H9 (cell line): ENCODE data around the gene C10orf120. TPM values are rescaled to one million over a fixed set of nuclear protein-coding genes. Genes with fewer than 3 reads are reported as not detected.

ENCODE experiments used
- DNase-seq: peaks from one replicate; pipeline ENCODE4 v3.0.0-alpha.2; 2017
- H2AFZ ChIP-seq: one replicate; pipeline ENCODE4 v1.6.1; 2013; ENCODE audit warnings: mild to moderate bottlenecking, low read length, control low read depth, moderate library complexity
- H2AK5ac ChIP-seq: 2 replicates; pipeline ENCODE4 v1.6.1; 2013; ENCODE audit warnings: low read length, control low read depth, mixed read lengths; ENCODE audit not compliant: insufficient read length
- H2BK120ac ChIP-seq: one replicate; pipeline ENCODE4 v1.6.1; 2013; ENCODE audit warnings: low read depth, mild to moderate bottlenecking, low read length, control low read depth, inconsistent platforms; ENCODE audit not compliant: poor library complexity, severe bottlenecking
- H2BK12ac ChIP-seq: 2 replicates; pipeline ENCODE4 v1.6.1; 2013; ENCODE audit warnings: low read length, control low read depth, mixed read lengths, low read depth; ENCODE audit not compliant: insufficient read length
- H2BK15ac ChIP-seq: 2 replicates; pipeline ENCODE4 v1.6.1; 2013; ENCODE audit warnings: low read depth, low read length, control low read depth
- H2BK20ac ChIP-seq: one replicate; pipeline ENCODE4 v1.6.1; 2013; ENCODE audit warnings: low read depth, mild to moderate bottlenecking, low read length, control low read depth, inconsistent platforms; ENCODE audit not compliant: poor library complexity, severe bottlenecking
- H2BK5ac ChIP-seq: 2 replicates; pipeline ENCODE4 v1.6.1; 2013; ENCODE audit warnings: low read length, control low read depth, mixed read lengths; ENCODE audit not compliant: insufficient read length
- H3K14ac ChIP-seq: 2 replicates; pipeline ENCODE4 v1.6.1; 2013; ENCODE audit warnings: low read length, control low read depth; ENCODE audit not compliant: insufficient read depth
- H3K18ac ChIP-seq: 2 replicates; pipeline ENCODE4 v1.6.1; 2013; ENCODE audit warnings: low read depth, mild to moderate bottlenecking, mixed read lengths, low read length, control low read depth; ENCODE audit not compliant: insufficient read length
- H3K23ac ChIP-seq: 2 replicates; pipeline ENCODE4 v1.6.1; 2013; ENCODE audit warnings: low read length, control low read depth, mixed read lengths, low read depth; ENCODE audit not compliant: insufficient read length
- H3K23me2 ChIP-seq: 2 replicates; pipeline ENCODE4 v1.6.1; 2013; ENCODE audit warnings: low read depth, mild to moderate bottlenecking, mixed read lengths, low read length, control low read depth; ENCODE audit not compliant: insufficient read length, poor library complexity, severe bottlenecking
- H3K27ac ChIP-seq: 2 replicates; pipeline ENCODE4 v1.5.1; 2013; ENCODE audit warnings: low read length, control low read depth, mixed read lengths, low read depth; ENCODE audit not compliant: insufficient read length
- H3K27me3 ChIP-seq: 2 replicates; pipeline ENCODE4 v1.6.1; 2013; ENCODE audit warnings: low read length, control low read depth, inconsistent platforms; ENCODE audit not compliant: insufficient read depth
- H3K4ac ChIP-seq: 2 replicates; pipeline ENCODE4 v1.6.1; 2013; ENCODE audit warnings: low read depth, mild to moderate bottlenecking, control low read depth, inconsistent platforms, low read length, moderate library complexity
- H3K4me1 ChIP-seq: 2 replicates; pipeline ENCODE4 v1.6.1; 2013; ENCODE audit warnings: low read length, control low read depth, inconsistent platforms; ENCODE audit not compliant: insufficient read depth
- H3K4me2 ChIP-seq: 2 replicates; pipeline ENCODE4 v1.6.1; 2013; ENCODE audit warnings: low read length, control low read depth, mixed read lengths; ENCODE audit not compliant: insufficient read length, insufficient read depth
- H3K56ac ChIP-seq: 2 replicates; pipeline ENCODE4 v1.6.1; 2013; ENCODE audit warnings: low read depth, mild to moderate bottlenecking, mixed read lengths, low read length, control low read depth; ENCODE audit not compliant: insufficient read length
- H3K79me1 ChIP-seq: 2 replicates; pipeline ENCODE4 v1.6.1; 2013; ENCODE audit warnings: low read depth, mild to moderate bottlenecking, moderate library complexity, low read length, control low read depth, inconsistent platforms; ENCODE audit not compliant: insufficient read depth, poor library complexity, severe bottlenecking
- H3K79me2 ChIP-seq: 2 replicates; pipeline ENCODE4 v1.6.1; 2013; ENCODE audit warnings: low read length, control low read depth, inconsistent platforms; ENCODE audit not compliant: insufficient read depth
- H3K9ac ChIP-seq: 2 replicates; pipeline ENCODE4 v1.6.1; 2013; ENCODE audit warnings: low read length, control low read depth, mixed read lengths; ENCODE audit not compliant: insufficient read length; ENCODE audit errors: extremely low read depth
- H3K9me3 ChIP-seq: one replicate; pipeline ENCODE4 v1.6.1; 2013; ENCODE audit warnings: low read depth, low read length, inconsistent platforms; ENCODE audit not compliant: control insufficient read depth
- H3T11ph ChIP-seq: one replicate; pipeline ENCODE4 v1.6.1; 2013; ENCODE audit warnings: mild to moderate bottlenecking, low read length, control low read depth, inconsistent platforms
- H4K20me1 ChIP-seq: one replicate; pipeline ENCODE4 v1.6.1; 2013; ENCODE audit not compliant: control insufficient read depth, insufficient read length, insufficient read depth
- H4K5ac ChIP-seq: 2 replicates; pipeline ENCODE4 v1.6.1; 2013; ENCODE audit warnings: low read depth, mild to moderate bottlenecking, mixed read lengths, low read length, control low read depth; ENCODE audit not compliant: insufficient read length
- H4K8ac ChIP-seq: replicated peaks from 2 replicates; pipeline ENCODE4 v1.6.1; 2013; ENCODE audit warnings: low read length, control low read depth, mixed read lengths, low read depth; ENCODE audit not compliant: insufficient read length
- H4K91ac ChIP-seq: 2 replicates; pipeline ENCODE4 v1.6.1; 2013; ENCODE audit warnings: low read depth, mild to moderate bottlenecking, moderate library complexity, mixed read lengths, low read length, control low read depth; ENCODE audit not compliant: insufficient read length
- H3K27ac Mint-ChIP-seq, 3 experiments: 2 replicates in 2 of 3; 3 replicates in 1 of 3; pipeline ENCODE4 v1.8.0; 2020 to 2021; ENCODE audit warnings: mixed read lengths in 3 of 3, mild to moderate bottlenecking in 1 of 3, moderate library complexity in 1 of 3
- H3K27me3 Mint-ChIP-seq: 2 replicates; pipeline ENCODE4 v1.8.0; 2021; ENCODE audit warnings: low read depth, mild to moderate bottlenecking, moderate library complexity, mixed read lengths
- H3K36me3 Mint-ChIP-seq, 3 experiments: 2 replicates in 2 of 3; 3 replicates in 1 of 3; pipeline ENCODE4 v1.8.0; 2020 to 2021; ENCODE audit warnings: low read depth in 3 of 3, mixed read lengths in 3 of 3; ENCODE audit not compliant: insufficient read depth in 1 of 3
- H3K4me1 Mint-ChIP-seq, 2 experiments: 2 replicates each; pipeline ENCODE4 v1.8.0; 2020; ENCODE audit warnings: mixed read lengths in 2 of 2
- H3K4me3 Mint-ChIP-seq, 2 experiments: 2 replicates in 1 of 2; 3 replicates in 1 of 2; pipeline ENCODE4 v1.8.0; 2020 to 2021; ENCODE audit warnings: mild to moderate bottlenecking in 2 of 2, mixed read lengths in 2 of 2, moderate library complexity in 1 of 2
- H3K9me3 Mint-ChIP-seq, 2 experiments: 2 replicates in 1 of 2; 3 replicates in 1 of 2; pipeline ENCODE4 v1.8.0; 2020; ENCODE audit warnings: mild to moderate bottlenecking in 2 of 2, mixed read lengths in 2 of 2, moderate library complexity in 1 of 2
- WGBS: extraction: QIAGEN DNeasy Blood & Tissue Kit; methylation state at CpG from one replicate; pipeline ENCODE4 v1.1.7; 2013; ENCODE audit warnings: missing lambda C conversion rate, low lambda C conversion rate, mixed read lengths; ENCODE audit not compliant: insufficient read length; ENCODE audit errors: extremely low coverage; 5-methylcytosine and 5-hydroxymethylcytosine counted together
- total RNA-seq: library from RNA; stranded (reverse); gene quantifications from 2 replicates; pipeline ENCODE4 v1.2.1, GENCODE V29; 2021
- TF ChIP-seq, protein P1 (sequence below): fragments of 200-600 bp; sonication (generic); conservative IDR thresholded peaks from 3 replicates; pipeline ENCODE4 v1.8.0; 2021; ENCODE audit warnings: antibody characterized with exemption, mild to moderate bottlenecking

C10orf120 gene
- total RNA-seq, 1 experiment from 2014 or later = not detected

DNA sequence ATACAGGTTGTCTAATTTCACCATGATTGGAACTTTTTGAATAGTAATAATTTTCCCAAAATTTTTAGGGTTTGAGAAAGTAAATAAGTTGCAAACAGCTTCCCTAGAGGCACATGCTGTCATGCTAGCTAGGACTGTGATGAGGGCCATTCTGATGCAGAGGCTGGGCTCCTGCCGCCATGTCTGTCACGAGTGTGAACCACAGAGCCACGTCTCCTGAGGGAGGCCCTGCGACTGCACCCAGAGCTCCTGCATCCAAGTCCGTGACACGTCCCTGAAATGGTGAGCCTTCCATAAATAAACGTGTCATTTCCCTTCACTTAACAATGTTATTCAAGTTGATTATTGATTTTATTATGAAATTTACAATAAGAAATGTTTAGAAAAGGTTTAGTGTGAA lies 40.0 kb downstream of the C10orf120 start:
- Histone ChIP-seq H3K79me2 (no peaks in the 10 kb centered on the region), H3K27me3 (no peaks in the 10 kb centered on the region), H2BK12ac (no peak overlapping the region), H3K4ac (no peak overlapping the region), H2AFZ (no peak overlapping the region), H4K20me1 (no peaks in the 10 kb centered on the region), H4K8ac (no peak overlapping the region), H3K23ac (no peak overlapping the region), H3K14ac (no peak overlapping the region), H2BK15ac (no peak overlapping the region), H3K4me1 (no peaks in the 10 kb centered on the region), H2BK120ac (no peak overlapping the region), H3K9ac (no peak overlapping the region), H3K9me3 (no peaks in the 10 kb centered on the region), H3K18ac (no peak overlapping the region), H2AK5ac (no peak overlapping the region), H2BK5ac (no peak overlapping the region), H3K79me1 (no peaks in the 10 kb centered on the region), H4K5ac (no peak overlapping the region), H3K56ac (no peak overlapping the region), H3T11ph (no peak overlapping the region), H3K4me2 (no peak overlapping the region), H3K23me2 (no peaks in the 10 kb centered on the region), H2BK20ac (no peak overlapping the region), H3K27ac (no peak overlapping the region), H4K91ac (no peak overlapping the region)
- no CpG with 5 or more reads among the region's 7 CpGs for WGBS
- Mint-ChIP-seq H3K4me1 (peaks cover 3 to 4% of the 10 kb centered on the region in 2 experiments; a peak in 1 of 4 replicates), H3K4me3 (no peak overlapping the region), H3K36me3 (no peaks in the 10 kb centered on the region), H3K27ac (no peak overlapping the region), H3K27me3 (peaks cover 11% of the 10 kb centered on the region), H3K9me3 (no peaks in the 10 kb centered on the region)
- TF ChIP-seq, protein P1, sequence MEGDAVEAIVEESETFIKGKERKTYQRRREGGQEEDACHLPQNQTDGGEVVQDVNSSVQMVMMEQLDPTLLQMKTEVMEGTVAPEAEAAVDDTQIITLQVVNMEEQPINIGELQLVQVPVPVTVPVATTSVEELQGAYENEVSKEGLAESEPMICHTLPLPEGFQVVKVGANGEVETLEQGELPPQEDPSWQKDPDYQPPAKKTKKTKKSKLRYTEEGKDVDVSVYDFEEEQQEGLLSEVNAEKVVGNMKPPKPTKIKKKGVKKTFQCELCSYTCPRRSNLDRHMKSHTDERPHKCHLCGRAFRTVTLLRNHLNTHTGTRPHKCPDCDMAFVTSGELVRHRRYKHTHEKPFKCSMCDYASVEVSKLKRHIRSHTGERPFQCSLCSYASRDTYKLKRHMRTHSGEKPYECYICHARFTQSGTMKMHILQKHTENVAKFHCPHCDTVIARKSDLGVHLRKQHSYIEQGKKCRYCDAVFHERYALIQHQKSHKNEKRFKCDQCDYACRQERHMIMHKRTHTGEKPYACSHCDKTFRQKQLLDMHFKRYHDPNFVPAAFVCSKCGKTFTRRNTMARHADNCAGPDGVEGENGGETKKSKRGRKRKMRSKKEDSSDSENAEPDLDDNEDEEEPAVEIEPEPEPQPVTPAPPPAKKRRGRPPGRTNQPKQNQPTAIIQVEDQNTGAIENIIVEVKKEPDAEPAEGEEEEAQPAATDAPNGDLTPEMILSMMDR = no peak
- DNase-seq = no peak
